Tibial nerve (tissue), 4 donors: ENCODE results near the gene MCC.

Experiments
- CTCF ChIP-seq, 5 experiments: fragments of 200-600 bp in 3 of 5; fragments of 450-650 bp in 2 of 5; sonication (generic) in 3 of 5; IDR thresholded peaks; one replicate each; pipeline ENCODE4 v1.5.1; 2016 to 2019; ENCODE audit warnings: antibody characterized with exemption in 5 of 5, mild to moderate bottlenecking in 3 of 5, moderate library complexity in 2 of 5
- EP300 ChIP-seq, 2 donors: sonication (generic); formaldehyde crosslinking; IDR thresholded peaks; one replicate each; pipeline ENCODE4 v1.6.1; 2017; ENCODE audit warnings: antibody characterized with exemption in 2 of 2, mild to moderate bottlenecking in 1 of 2
- POLR2A ChIP-seq, 2 donors: fragments of 450-650 bp; IDR thresholded peaks; one replicate each; pipeline ENCODE4 v1.6.1; 2017; ENCODE audit warnings: antibody characterized with exemption in 2 of 2, mild to moderate bottlenecking in 2 of 2, moderate library complexity in 2 of 2

GRCh38 chr5:113124914-113125313 is 363.3 kb downstream of the MCC start:
- TF ChIP-seq CTCF (IDR thresholded peaks at IDR 0.05) (no peak), POLR2A (IDR thresholded peaks at IDR 0.05) (no peak), EP300 (IDR thresholded peaks at IDR 0.05) (no peak)
